HG03064 (cell line): Measurements from ENCODE around the gene THRAP3.
"Not testable (repeated sequence)": the region's sequence is repeated elsewhere in the genome, so short reads cannot be mapped to it uniquely, and the experiment has no call there.

Experiments used
- ATAC-seq: cut with Tn5 transposase; IDR thresholded peaks from one replicate; pipeline ENCODE4 v1.9.1; 2021; ENCODE audit warnings: low read depth; ENCODE audit not compliant: unreplicated experiment

THRAP3 gene

GRCh38 chr1:36223996-36224536, at the start of gene THRAP3:
Gene THRAP3 (plus strand): TSS chr1:36224443. CDS start chr1:36282564, 58,121 bp downstream.
- peak; percentile 86 for ATAC-seq

- no peak for ATAC-seq
Measured at GRCh38 chr1:36174713-36175112, 49.5 kb upstream of the THRAP3 start.

GRCh38 chr1:36175137-36176095, 48.8 kb upstream of the THRAP3 start:
- ATAC-seq: no peak

- ATAC-seq: no peak
Measured at GRCh38 chr1:36176106-36176949, 47.9 kb upstream of the THRAP3 start.

- no peak for ATAC-seq
Measured at GRCh38 chr1:36177589-36178431, 46.4 kb upstream of the THRAP3 start.

GRCh38 chr1:36178471-36179219, 45.6 kb upstream of the THRAP3 start:
- ATAC-seq: no peak

GRCh38 chr1:36179220-36179600, 45.0 kb upstream of the THRAP3 start:
- no peak for ATAC-seq

DNA sequence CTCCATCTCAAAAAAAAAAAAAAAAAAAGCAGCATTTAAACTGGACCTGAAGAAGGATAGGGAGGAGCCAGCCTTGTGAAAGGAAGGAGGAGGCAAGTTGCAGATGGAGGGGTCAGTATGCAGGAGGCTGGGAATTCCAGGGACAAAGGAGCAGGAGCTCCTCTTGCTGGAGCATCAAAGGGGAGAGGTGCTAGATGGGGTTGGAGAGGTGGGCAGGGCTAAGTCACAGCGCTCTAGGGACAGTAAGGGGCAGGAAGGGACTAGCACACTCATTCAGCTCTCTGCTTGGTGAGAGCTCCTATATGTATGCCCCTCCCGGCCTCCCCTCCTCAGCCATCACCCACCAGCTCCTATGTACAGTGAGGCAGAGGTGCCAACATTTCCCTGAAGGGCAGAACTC, 41.5 kb upstream of the THRAP3 start:
- ATAC-seq: no peak

- no peak for ATAC-seq
Measured at GRCh38 chr1:36183309-36183856, 40.9 kb upstream of the THRAP3 start.

GRCh38 chr1:36187800-36188593, 36.2 kb upstream of the THRAP3 start:
- no peak for ATAC-seq

DNA sequence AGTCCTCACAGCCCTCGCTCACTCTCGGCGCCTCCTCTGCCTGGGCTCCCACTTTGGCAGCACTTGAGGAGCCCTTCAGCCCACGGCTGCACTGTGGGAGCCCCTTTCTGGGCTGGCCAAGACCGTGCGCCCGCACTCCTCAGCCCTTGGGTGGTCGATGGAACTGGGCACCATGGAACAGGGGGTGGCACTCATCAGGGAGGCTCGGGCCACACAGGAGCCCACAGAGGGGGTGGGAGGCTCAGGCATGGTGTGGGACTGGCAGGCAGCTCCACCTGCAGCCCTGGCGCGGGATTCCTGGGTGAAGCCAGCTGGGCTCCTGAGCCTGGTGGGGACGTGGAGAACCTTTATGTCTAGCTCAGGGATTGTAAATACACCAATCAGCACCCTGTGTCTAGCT, 27.4 kb upstream of the THRAP3 start:
- not testable (repeated sequence) for ATAC-seq

DNA sequence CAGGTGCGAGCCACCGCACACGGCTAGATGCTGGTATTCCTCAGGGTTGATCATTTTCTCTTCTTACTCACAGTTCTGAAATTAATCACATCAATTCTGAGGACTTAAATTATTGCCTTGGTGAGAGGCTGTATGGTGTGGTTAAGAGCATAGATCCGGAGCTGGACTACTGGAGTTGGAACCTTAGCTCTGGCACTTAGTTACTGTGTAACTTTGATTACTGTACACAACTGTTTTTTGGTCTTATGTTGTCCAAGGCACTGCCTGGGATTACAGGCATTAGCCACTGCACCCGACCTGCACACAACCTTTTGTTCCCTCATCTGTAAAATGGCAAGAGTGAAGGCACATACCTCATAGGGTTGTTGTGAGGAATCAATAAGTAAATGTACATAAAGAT, 25.6 kb upstream of the THRAP3 start:
- no peak for ATAC-seq

- no peak for ATAC-seq
Measured at GRCh38 chr1:36199934-36200741, 24.1 kb upstream of the THRAP3 start.

DNA sequence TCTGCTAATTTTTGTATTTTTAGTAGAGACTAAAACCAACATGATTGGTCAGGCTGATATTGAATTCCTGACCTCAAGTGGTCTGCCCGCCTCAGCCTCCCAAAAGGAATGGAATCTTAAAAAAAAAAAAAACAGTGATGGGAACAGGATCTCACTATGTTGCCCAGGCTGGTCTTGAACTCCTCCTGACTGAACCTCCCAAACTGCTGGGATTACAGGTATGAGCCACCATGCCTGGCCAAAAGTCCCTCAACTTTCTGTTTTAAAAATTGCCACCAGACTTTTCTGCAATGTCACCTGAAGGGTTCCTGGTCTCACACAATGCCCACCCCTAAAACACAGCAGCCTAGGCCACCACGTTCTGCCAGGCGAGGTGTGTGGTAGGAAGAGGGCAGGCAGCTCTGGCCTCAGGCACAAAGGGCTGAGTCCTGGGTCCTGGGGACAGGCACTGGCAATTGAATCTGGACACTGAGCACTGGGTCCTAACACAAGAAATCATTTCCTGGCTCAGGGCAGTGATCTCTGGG, 21.2 kb upstream of the THRAP3 start:
- ATAC-seq: no peak

DNA sequence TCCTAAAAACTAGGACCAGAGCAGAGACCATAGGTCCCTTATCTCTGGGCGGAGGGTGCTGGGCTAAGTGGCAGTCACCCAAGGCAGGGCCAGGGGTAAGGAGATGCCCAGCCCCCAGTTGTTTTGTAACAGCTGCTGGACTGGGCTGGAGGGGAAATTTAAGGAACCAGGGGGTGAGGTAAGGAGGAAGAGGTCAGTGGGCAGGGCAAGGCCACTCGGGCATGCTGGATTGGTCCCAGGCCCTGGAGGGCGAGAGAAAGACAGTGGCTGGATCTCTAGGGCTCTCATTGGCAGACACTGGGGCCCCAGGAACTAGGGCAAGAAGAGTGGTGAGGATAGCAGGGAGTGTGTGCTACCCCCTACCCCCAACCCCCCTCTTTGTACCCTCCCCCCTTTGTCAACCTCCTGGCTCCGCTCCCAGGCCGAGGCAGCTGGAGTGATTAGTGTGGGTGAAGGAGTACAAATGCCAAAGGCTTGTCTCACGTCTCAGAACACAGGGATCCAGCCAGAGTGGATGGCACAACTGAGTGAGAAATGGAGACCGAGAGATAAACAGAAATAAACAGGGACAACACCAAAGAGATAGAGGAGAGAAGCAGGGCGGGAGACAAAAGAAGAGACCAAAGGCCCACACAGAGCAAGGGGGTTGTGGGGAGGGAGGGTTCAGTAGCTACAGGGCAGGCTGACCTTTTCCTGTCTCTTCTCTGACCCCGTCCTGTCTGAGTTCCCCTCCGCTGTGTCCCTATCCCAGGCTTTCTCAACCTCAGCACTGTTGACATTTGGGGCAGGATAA, 20.5 kb upstream of the THRAP3 start:
- ATAC-seq: no peak

DNA sequence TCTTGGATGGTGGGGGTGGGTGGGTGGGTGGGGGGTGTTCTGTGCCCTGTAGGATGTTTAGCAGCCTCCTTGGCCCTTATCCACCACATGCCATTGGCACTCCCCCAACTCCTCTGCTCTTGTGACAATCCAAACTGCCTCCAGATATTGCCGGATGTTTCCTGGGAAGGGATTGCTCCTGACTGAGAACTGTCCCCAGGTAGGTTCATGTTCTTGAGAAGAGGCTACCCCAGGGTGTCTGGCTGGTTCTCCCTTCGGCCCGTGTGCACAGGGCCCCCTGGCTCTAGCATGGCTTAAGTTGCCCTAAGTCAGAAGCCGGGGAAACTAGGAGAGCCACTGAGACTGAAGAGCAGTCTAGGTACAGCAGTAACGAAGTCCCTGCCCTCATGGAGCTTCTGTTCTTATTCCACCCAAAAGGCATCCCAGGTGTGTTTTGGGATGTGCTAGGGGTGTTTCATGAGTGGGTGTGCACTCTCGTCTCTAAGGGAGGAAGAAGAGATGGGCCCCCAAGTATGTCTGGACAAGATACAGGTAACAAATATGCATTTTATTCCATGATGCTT, 19.8 kb upstream of the THRAP3 start:
- no peak for ATAC-seq
